Left renal cortex interstitium (tissue), 4 donors: ENCODE data around the gene ZNF594. TPM values are rescaled to one million over a fixed set of nuclear protein-coding genes. Genes with fewer than 3 reads are reported as not detected.
"Not testable (repeated sequence)": the region's sequence is repeated elsewhere in the genome, so short reads cannot be mapped to it uniquely, and the experiment has no call there.

ENCODE experiments used
- DNase-seq, 4 donors: peaks; one replicate each; pipeline ENCODE4 v3.0.0-alpha.2; 2013; ENCODE audit warnings: low read depth in 4 of 4, low spot score in 2 of 4, missing footprints in 1 of 4
- polyA plus RNA-seq, 4 donors: library from polyadenylated mRNA; unstranded; fragments of 120-200 nt; gene quantifications; one replicate each; pipeline ENCODE4 v1.2.1, GENCODE V29; 2013; ENCODE audit not compliant: insufficient read length in 4 of 4

Gene ZNF594
- polyA plus RNA-seq = 10 to 100 TPM; 16.6 to 28.9 (median 22.7) TPM

DNA sequence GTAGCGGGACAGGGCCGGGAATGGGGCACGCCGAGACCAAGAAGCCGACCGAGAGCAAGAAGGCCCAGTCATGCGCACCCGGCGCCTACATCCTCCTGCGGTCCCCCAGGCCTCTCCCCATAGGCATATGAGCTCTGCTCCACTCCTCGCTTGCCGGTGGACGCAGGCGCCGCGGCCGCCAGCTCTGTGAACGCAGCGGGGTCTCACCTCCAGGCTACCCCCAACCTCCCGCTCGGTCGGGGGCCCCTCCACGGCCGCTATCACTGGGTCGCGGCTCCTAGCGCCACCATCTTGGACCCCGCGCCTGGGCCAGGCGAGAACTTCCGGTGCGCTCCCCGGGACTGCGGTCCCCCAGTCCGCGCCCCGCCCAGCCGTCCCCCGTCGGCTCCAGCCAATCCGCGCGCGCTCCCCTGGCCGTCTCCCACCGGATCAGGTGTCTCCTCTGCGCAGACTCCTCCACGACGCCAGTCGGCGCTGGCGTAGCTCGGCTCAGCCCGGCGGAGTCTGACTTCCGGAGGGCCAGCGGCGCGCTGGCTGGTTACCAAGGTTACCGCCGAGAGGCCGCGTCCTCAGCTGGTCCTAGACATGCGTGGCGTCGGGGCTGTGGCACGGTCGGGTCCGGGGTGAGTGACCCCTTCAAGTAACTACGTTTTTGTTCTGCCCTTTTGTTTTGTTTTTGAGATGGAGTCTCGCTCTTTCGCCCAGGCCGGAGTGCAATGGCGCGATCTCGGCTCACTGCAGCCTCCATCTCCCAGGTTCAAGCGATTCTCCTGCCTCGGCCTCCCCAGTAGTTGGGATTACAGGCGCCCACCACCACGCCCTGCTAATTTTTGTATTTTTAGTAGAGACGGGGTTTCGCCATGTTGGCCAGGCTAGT lies at the start of gene ZNF594:
ZNF594 (minus strand) TSS at position 328 of the 877 bp plus-strand sequence. CDS start 7,612 bp downstream, outside the sequence.
- peak; percentile 83 to 92 (median 90) for DNase-seq

DNA sequence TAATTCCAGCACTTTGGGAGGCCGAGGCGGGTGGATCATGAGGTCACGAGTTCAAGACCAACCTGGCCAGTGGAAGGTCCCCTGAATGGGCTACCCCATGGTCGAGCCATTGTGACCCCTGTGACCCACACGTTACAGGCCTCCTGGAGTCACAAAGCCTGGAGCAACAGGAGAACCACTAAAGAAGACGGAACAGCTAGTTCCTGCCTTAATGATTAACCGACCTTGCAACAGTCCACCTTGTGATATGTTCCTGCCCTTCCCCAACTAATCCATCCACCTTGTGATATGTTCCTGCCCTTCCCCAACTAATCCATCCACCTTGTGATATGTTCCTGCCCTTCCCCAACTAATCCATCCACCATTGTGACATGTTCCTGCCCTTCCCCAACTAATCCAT lies 48.1 kb upstream of the ZNF594 start:
- not testable (repeated sequence) for DNase-seq

DNA sequence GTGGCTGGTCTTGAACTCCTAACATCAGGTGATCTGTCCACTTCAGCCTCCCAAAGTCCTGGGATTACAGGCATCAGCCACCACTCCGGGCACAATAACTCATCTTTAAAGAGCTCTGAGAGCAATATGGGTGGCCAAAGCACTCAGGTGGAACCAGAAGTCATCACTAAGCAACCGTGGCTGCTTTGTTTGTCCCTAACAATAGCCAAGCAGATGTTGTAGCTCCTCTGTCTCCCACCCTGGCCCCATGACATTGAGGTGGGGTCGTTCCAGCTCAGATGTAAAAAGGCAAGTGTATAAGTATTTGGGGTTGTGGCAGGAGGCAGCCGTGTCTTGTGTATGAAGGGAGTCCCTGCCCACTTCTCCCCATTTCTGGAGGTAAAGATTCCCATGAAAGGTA lies 46.7 kb upstream of the ZNF594 start:
- DNase-seq = no peak

DNA sequence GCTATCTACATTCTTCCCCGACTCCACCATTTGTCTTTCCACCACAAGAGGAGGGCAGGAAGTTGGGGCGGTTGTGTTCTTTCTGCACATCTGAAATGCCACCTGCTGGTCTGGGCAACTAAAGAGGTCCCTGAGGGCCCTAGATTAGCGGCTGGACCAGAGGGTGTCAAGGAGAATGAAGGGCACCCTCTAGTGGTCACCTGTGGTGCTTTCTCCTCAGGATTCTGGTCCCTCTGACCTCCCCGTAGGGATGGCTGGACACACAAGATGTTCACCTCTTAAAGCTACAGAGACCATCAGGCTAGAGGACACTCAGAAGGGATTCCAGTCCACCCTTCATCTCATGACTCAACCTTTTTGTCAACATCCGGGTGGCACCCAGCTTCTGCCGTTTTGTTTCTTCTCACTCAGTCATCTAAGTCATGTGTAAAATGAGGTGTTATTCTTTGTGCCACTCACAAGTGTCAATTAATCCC lies 45.9 kb upstream of the ZNF594 start:
- peak in 1 of 4 donors; percentile 9 for DNase-seq

DNA sequence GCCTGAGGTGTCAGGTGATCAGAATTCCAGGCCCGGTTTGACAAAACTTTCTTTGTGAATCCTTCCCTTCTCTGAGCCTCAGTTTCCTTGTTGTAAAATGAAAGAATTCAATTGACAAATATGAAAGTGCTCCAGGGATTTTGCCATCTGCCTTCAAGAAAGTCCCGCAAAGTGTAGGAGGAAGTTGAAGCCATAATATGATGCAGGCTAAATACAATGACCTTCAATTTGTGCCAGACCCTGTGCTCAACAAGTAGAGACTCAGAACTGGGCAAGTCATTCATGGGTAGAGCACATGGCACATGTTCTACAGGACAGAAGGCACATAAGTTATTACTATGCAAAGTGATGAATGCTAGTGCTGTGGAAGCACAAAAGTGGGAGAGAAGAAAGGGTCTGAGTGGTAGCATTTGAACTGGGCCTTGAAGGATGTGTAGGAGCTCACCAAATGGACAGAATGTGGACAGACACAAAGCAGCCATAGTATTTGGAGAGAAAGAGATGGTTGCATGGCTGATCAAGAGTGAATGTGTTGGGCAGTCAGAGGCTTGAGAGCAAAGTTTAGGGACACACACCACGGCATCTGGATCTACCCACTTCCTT lies 45.4 kb upstream of the ZNF594 start:
- DNase-seq = no peak

DNA sequence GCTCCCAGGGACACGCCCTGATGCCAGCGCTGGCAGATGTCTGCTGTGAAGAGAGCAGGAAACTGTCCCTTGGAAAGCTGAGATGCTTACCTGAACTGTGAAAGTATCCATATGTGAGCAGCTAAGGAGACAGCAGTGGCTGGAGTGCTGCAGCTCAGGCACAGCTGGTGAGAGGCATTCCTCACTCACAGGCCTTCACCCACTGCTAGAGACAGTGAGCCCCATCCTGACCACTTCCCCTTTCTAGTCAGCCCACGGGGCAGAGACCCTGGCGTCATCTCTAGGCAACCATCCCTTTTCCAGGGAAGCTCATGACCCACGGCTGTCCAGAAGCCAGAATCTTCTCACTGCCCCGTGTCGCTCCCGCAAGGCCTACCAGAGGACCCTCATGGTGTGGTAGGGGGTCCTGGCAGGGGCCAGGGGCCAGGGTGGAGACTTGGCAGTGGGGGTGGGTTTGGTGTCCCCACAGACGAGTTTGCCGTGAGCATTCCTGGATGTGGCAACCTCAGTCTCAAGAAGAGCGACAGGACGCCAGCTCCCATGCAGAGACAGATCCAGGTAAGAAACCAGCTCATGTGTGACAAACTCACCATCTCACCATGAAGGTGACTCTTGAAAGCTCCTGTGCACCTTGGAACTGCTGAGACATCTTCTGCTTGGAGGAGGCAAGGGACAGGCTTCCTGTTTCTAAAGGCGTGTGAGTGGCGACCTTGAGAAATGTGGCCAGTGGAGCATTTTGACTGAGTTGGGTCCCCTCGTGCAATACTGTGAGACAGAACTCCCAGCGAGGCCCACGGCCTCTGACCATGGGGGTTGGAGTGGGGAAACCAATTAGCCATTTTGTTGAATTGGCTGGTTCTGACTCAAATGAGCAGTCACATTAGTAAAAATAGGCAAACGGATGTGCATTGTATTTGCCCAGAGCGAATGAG lies 43.2 kb upstream of the ZNF594 start, which contains the start of gene SCIMP:
SCIMP (minus strand) TSS at position 216 of the 932 bp plus-strand sequence; CDS start at position 111, 105 bp downstream.
- DNase-seq = no peak

DNA sequence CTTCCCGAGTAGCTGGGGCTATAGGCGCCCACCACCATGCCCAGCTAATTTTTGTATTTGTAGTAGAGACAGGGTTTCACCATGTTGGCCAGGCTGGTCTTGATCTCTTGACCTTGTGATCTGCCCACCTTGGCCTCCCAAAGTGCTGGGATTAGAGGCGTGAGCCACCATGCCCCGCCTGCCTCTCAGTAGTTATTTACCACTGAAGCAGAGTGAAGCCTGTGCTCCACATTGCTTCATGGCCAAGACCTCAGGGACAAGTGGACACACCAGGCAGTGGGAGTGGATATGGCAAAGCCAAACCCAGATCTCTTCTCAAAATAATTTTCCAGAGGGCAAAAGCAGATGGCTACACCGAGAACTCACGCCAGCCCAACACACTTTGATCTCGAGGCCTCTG lies 41.8 kb upstream of the ZNF594 start:
- not testable (repeated sequence) for DNase-seq

DNA sequence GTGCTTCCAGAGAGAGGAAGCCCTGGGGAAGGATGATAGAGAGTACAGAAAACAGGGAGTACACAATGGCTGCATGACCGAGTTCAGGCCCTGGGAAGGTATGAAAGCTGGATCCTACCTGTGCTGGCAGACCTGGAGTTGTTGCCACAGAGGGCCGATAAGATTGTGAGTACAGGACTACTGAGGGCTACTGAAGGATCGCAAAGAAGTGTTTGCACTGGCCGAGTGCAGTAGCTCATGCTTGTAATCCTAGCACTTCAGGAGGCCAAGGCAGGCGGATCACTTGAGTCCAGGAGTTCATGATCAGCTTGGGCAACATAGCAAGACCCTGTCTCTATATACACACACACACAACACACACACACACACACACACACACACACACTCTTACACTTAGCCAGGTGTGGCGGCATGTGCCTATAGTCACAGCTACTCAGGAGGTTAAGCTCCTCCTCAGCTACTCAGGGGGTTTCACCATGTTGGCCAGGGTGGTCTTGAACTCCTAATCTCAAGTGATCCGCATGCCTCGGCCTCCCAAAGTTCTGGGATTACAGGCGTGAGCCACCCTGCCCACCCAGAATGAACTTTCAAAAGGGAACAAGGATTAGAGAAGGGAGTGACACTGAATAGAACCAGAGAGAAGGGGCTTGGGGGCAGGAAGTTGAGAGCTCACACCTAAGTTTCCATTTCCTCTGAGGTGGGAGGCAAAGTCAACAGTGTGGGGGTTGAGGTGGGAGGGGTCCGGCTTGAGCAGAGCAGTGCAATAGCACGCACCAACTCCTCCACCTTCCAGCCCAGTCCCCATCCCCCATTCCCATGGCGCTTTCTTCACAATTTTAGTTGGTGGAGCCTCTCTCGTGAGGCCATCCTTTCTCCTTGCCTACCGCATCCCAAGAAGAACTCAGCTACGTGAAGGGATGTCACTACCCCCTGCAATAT lies 35.5 kb upstream of the ZNF594 start:
- DNase-seq = no peak

DNA sequence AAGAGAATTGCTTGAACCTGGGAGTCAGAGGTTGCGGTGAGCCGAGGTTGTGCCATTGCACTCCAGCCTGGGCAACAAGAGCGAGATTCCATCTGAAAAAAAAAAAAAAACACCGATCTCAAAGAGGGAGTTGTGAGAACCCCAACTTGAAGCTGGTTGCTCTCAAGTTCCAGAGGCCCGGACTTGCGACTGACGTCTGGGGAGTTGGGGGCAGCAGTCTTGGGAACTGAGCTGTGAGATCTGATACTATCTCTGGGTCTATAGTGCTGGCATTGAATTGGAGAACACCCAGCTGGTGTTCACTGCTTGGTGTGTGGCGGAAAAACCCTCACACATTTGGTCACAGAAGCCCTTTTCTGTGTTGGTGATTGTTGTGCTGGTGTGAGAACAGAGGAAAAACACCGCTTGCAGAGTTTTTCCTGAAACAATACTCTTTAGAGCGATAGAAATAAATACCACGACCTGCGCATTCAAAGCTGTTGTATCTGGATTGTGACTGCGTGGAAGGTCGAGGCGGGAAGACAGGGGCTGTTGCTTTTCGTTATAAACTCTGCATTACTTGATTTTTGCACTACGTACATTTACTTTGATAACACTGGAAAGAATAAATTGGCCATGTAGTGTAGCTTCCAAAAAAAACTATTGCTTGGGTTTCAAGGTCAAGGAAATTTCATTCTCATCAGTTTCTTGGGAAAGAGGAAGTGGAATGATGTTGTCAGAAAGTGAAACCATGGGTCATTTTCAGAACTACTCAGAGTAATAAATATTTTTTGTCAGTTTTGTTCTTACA lies 34.2 kb upstream of the ZNF594 start:
- DNase-seq = no peak

DNA sequence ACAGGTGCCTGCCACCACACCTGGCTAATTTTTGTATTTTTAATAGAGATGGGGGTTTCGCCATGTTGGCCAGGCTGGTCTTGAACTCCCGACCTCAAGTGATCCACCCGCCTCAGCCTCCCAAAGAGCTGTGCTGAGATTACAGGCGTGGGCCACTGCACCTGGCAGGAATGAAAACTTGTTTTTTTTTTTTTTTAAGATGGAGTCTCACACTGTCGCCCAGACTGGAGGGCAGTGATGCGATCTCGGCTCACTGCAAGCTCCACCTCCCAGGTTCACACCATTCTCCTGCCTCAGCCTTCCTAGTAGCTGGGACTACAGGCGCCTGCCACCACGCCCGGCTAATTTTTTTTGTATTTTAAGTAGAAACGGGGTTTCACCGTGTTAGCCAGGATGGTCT lies 30.2 kb upstream of the ZNF594 start:
- DNase-seq = not testable (repeated sequence)

DNA sequence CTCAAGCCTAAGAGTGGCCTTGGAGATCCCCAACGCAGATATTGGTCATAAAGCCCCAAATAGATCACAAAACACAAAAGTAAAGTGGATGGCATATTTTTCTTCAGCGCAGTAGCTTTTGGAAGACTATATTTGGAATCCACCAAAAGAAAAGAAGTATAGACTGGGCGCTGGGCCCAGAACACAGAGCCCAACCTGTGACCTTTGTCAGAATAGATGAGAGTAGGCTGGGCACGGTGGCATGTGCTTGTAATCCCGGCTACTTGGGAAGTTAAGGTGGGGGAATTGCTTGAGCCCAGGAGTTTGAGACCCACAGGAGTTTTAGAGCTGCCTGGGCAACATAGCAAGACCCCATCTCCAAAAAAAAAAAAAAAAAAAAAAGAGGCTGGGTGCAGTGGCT lies 28.4 kb upstream of the ZNF594 start:
- no peak for DNase-seq

DNA sequence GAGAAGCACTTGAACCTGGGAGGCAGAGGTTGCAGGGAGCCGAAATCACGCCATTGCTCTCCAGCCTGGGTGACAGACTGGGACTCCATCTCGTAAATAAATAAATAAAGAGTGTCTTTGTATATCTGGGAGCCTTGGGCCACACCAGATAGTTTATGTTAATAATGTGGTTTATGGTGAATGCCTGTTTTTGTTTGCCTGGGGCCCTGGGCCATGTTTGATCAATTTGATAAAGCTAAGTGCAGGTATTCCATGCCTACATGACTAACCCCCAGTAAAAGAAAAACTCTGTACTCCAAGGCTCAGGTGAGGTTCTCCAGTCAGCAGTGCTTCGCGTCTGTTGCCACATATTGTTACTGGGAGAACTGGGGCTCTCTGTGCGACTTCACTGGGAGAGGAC lies 27.9 kb upstream of the ZNF594 start:
- DNase-seq = no peak

DNA sequence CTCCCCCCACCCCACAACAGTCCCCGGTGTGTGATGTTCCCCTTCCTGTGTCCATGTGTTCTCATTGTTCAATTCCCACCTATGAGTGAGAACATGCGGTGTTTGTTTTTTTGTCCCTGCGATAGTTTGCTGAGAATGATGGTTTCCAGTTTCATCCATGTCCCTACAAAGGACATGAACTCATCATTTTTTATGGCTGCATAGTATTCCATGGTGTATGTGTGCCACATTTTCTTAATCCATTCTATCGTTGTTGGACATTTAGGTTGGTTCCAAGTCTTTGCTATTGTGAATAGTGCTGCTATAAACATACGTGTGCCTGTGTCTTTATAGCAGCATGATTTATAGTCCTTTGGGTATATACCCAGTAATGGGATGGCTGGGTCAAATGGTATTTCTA lies 25.9 kb upstream of the ZNF594 start:
- not testable (repeated sequence) for DNase-seq

DNA sequence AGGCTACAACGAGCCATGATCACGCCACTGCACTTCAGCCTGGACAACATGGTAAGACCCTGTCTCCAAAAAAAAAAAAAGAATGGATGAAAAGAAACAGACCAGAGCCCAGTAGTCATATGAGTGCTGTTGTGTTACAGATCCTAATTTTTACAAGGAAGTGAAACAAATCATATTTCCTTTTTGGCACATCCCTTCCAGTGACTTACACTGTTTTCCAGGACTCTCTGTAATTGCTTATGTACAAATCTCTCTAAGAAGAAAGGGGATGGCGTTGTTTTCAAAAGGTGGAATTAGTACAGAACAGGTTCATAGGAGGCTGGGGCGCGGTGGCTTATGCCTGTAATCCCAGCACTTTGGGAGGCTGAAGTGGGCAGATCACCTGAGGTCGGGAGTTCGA lies 19.8 kb upstream of the ZNF594 start:
- no peak for DNase-seq

DNA sequence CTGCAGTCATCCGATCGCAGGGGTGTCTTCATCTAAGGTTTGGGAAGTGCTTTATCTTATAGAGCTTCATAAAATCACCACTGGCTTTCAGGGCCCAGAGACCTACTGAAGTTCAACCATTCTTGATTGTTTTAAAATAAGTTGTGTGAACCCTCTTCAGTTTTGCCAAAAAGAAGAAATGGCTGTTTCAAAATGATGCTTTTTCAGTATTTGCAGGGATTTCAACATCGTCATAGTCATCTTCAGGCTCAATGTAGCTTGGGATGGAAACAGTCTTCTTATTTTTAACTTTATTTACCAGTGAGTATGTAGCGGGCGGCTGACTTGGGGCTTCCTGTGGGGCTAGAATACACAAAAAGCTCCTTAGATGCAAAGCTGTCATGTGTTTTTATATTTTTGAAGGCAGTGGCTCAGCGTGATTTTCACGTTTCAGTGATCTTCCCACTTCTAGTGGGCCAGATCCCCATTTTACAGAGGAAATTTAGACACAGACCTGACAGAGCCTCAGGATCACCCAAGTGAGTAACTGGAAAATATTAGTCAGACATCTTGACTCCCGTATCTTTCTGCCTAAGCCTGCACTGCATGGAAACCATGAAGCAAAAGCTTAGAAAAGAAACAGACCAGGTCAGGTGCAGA lies 19.1 kb upstream of the ZNF594 start:
- DNase-seq = no peak

DNA sequence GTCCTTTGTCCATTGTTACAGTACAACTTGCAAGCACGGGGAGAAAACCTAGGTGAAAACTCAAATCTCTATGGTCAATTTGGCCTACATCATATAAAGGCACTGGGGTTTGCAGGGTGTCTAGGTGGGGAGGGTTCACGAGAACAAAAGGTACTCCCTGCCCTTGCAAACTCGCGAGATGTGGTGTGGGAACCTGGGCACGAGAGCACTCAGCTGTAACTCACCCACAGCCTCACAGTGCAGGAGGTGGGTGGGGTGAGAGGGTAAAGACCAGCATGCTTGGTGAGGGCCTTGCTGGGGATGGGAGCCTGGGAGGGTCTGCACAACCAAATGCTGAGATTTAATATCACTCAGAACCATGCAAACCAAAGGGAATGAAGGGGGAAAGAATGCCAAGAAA lies 18.4 kb upstream of the ZNF594 start:
- no peak for DNase-seq

DNA sequence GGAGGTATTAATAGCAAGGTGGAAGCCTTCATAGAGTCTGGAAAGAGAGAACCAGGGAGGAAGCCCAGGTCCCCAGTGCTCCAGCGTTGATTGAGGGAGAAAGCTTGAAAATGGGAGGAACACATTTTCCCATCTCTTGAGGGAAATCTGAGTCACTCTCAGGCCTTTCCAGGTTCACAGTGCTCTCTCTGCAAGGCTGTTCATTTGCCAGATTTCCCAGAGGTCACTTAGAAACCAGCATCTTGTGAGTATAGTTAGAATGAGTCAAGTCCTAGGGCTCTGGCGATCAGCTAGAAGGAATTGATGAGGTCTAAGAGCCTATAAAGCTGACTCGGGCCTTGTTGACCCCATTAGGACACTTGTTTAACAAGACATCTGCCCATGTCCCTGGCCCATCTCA lies 17.7 kb upstream of the ZNF594 start:
- no peak for DNase-seq

DNA sequence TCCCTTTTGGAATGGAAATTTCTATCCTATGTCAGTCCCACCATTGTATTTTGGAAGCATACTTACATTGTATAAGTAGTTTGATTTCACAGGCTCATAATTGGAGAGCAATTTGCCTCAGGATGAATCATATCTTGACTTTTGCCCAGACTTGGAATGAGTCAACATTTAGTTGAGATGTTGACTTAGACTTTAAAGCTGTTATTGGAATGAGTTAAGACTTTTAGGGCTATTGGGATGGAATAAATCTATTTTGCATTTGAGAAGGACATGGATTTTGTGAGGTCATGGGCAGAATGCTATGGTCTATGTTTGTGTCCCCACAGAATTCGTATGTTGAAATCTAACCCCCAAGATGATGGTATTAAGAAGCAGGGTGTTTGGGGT lies 12.2 kb upstream of the ZNF594 start:
- no peak for DNase-seq
